Neutrophil (primary cell): ENCODE measurements around the gene LIPN.

Experiments used
- H3K27ac ChIP-seq: fragments of 200-600 bp; sonication (generic); 2 replicates; pipeline ENCODE4 v1.5.1; 2016; ENCODE audit warnings: mild to moderate bottlenecking, moderate library complexity
- H3K27me3 ChIP-seq: fragments of 200-600 bp; sonication (generic); 2 replicates; pipeline ENCODE4 v1.6.0; 2016; ENCODE audit warnings: mild to moderate bottlenecking
- H3K36me3 ChIP-seq: fragments of 200-600 bp; sonication (generic); 2 replicates; pipeline ENCODE4 v1.5.1; 2017
- H3K4me1 ChIP-seq, 2 experiments: fragments of 200-600 bp in 1 of 2; sonication (generic) in 1 of 2; 1 replicate in 1 of 2; 2 replicates in 1 of 2; pipeline versions ENCODE4 v1.5.1 to v1.6.1; 2013 to 2016; ENCODE audit warnings: low read depth in 1 of 2, low read length in 1 of 2, mild to moderate bottlenecking in 1 of 2, moderate library complexity in 1 of 2; ENCODE audit not compliant: control insufficient read depth in 1 of 2, insufficient read depth in 1 of 2
- H3K4me3 ChIP-seq, 2 experiments: fragments of 200-600 bp in 1 of 2; sonication (generic) in 1 of 2; 1 replicate in 1 of 2; 2 replicates in 1 of 2; pipeline ENCODE4 v1.5.1; 2013 to 2016; ENCODE audit warnings: low read depth in 1 of 2, low read length in 1 of 2, mild to moderate bottlenecking in 1 of 2, moderate library complexity in 1 of 2
- H3K9me3 ChIP-seq: fragments of 200-600 bp; sonication (generic); 2 replicates; pipeline ENCODE4 v1.5.1; 2016
- CTCF ChIP-seq: fragments of 200-600 bp; sonication (generic); IDR thresholded peaks from 2 replicates; pipeline ENCODE4 v1.5.1; 2016; ENCODE audit warnings: antibody characterized with exemption

The LIPN gene

GRCh38 chr10:88763441-88763840 is 3.6 kb downstream of the LIPN start:
- Histone ChIP-seq H3K36me3 (peaks cover 41% of the 10 kb centered on the region), H3K4me3 (no peak overlapping the region), H3K27me3 (no peaks in the 10 kb centered on the region), H3K4me1 (peaks cover 38 to 60% of the 10 kb centered on the region in 2 experiments), H3K9me3 (no peaks in the 10 kb centered on the region), H3K27ac (no peak overlapping the region)
- no peak for TF ChIP-seq CTCF

- Histone ChIP-seq H3K9me3 (no peaks in the 10 kb centered on the region), H3K4me1 (peaks cover 34 to 57% of the 10 kb centered on the region in 2 experiments), H3K27me3 (no peaks in the 10 kb centered on the region), H3K4me3 (no peak overlapping the region), H3K36me3 (peaks cover 41% of the 10 kb centered on the region), H3K27ac (no peak overlapping the region)
- TF ChIP-seq CTCF: no peak
Measured at GRCh38 chr10:88764110-88764509, 4.3 kb downstream of the LIPN start.

GRCh38 chr10:88765816-88766215 is 6.0 kb downstream of the LIPN start:
- H3K4me3 ChIP-seq: no peak overlapping the region
- peaks cover 16 to 41% of the 10 kb centered on the region in 2 experiments for H3K4me1 ChIP-seq
- no peaks in the 10 kb centered on the region for H3K9me3 ChIP-seq
- H3K27me3 ChIP-seq: no peaks in the 10 kb centered on the region
- TF ChIP-seq CTCF: no peak
- H3K27ac ChIP-seq: peak overlapping the region; percentile 71
- H3K36me3 ChIP-seq: peaks cover 41% of the 10 kb centered on the region

- H3K4me3 ChIP-seq: no peak overlapping the region
- no peak overlapping the region for H3K27ac ChIP-seq
- H3K9me3 ChIP-seq: no peaks in the 10 kb centered on the region
- no peak for TF ChIP-seq CTCF
- H3K27me3 ChIP-seq: no peaks in the 10 kb centered on the region
- peaks cover 25% of the 10 kb centered on the region for H3K36me3 ChIP-seq
- peaks cover 11 to 21% of the 10 kb centered on the region in 2 experiments for H3K4me1 ChIP-seq
Measured at GRCh38 chr10:88769384-88769783, 9.6 kb downstream of the LIPN start.

GRCh38 chr10:88781206-88781605 is 21.4 kb downstream of the LIPN start:
- Histone ChIP-seq H3K36me3 (no peaks in the 10 kb centered on the region), H3K27ac (no peak overlapping the region), H3K4me1 (no peaks in the 10 kb centered on the region), H3K27me3 (peaks cover 4% of the 10 kb centered on the region), H3K4me3 (no peak overlapping the region), H3K9me3 (no peaks in the 10 kb centered on the region)
- TF ChIP-seq CTCF: no peak

- Histone ChIP-seq H3K36me3 (no peaks in the 10 kb centered on the region), H3K27me3 (peaks cover 14% of the 10 kb centered on the region), H3K4me1 (no peaks in the 10 kb centered on the region), H3K4me3 (no peak overlapping the region), H3K9me3 (no peaks in the 10 kb centered on the region), H3K27ac (no peak overlapping the region)
- TF ChIP-seq CTCF: no peak
Measured at GRCh38 chr10:88782222-88782621, 22.4 kb downstream of the LIPN start.
